ENCODE data around the gene LRRC51. TPM values are rescaled to one million over a fixed set of nuclear protein-coding genes. Genes with fewer than 3 reads are reported as not detected.

LRRC51 gene
- total RNA-seq, 1 experiment from 2014 or later = 13.4 TPM

DNA sequence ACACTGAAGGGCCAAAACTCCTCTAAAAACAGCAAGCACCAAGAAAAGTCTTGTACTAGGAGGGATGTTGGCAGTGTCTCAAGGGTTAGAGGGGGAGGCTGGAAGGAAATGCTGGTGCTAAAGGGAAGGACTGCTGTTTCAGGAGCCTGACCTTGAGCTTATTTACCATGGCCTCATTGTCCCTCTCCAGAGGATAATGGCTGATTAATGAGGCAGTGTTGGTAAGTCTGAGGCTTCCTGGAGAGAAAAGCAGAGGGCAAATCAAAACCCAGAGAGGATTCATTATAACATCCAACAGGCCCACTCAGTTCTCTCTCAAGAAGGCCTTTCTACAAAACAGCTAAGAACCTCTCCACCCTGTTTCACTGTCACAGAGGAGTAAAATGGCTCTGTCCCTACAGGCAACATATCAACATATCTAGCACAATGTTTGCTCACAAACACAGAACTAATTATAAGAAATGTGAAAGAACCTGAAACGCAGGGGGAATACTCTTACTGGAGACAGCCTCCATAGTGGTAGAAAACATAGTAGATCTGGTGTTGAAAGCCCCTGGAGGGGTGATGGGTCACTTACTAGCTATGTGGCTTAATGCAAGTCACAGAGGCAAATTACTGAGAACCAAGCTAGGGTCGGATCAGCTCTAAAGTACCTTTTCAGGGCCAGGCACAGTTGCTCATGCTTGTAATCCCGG is 31.7 kb upstream of the LRRC51 start:
- Histone ChIP-seq H3K36me3 (ENCODE audit: control insufficient read depth, insufficient read depth, low read length) (peaks cover 3% of the 10 kb centered on the region; the same call in 1 of the 2 replicates), H3K9me3 (ENCODE audit: control insufficient read depth, insufficient read depth, low read depth, low read length) (no peaks in the 10 kb centered on the region), H3K27ac (ENCODE audit: low read length) (no peak overlapping the region), H3K4me1 (ENCODE audit: control insufficient read depth, insufficient read depth, low read length) (no peaks in the 10 kb centered on the region), H3K4me3 (ENCODE audit: low read depth in 2 of 2, low read length in 2 of 2) (no peak overlapping the region), H3K27me3 (ENCODE audit: control insufficient read depth, insufficient read depth, low read length) (no peaks in the 10 kb centered on the region)
- intact Hi-C loops (cut with micrococcal nuclease; ENCODE audit: unreplicated experiment) (no loop called here), in situ Hi-C loops (cut with HindIII; ENCODE audit: low pct_unique_long_range_greater_than_20kb, low sequenced_read_pairs) (no loop called here)
- TF ChIP-seq, protein P1, sequence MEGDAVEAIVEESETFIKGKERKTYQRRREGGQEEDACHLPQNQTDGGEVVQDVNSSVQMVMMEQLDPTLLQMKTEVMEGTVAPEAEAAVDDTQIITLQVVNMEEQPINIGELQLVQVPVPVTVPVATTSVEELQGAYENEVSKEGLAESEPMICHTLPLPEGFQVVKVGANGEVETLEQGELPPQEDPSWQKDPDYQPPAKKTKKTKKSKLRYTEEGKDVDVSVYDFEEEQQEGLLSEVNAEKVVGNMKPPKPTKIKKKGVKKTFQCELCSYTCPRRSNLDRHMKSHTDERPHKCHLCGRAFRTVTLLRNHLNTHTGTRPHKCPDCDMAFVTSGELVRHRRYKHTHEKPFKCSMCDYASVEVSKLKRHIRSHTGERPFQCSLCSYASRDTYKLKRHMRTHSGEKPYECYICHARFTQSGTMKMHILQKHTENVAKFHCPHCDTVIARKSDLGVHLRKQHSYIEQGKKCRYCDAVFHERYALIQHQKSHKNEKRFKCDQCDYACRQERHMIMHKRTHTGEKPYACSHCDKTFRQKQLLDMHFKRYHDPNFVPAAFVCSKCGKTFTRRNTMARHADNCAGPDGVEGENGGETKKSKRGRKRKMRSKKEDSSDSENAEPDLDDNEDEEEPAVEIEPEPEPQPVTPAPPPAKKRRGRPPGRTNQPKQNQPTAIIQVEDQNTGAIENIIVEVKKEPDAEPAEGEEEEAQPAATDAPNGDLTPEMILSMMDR (IDR thresholded peaks at IDR 0.05) = no peak
- TF ChIP-seq, protein P2, sequence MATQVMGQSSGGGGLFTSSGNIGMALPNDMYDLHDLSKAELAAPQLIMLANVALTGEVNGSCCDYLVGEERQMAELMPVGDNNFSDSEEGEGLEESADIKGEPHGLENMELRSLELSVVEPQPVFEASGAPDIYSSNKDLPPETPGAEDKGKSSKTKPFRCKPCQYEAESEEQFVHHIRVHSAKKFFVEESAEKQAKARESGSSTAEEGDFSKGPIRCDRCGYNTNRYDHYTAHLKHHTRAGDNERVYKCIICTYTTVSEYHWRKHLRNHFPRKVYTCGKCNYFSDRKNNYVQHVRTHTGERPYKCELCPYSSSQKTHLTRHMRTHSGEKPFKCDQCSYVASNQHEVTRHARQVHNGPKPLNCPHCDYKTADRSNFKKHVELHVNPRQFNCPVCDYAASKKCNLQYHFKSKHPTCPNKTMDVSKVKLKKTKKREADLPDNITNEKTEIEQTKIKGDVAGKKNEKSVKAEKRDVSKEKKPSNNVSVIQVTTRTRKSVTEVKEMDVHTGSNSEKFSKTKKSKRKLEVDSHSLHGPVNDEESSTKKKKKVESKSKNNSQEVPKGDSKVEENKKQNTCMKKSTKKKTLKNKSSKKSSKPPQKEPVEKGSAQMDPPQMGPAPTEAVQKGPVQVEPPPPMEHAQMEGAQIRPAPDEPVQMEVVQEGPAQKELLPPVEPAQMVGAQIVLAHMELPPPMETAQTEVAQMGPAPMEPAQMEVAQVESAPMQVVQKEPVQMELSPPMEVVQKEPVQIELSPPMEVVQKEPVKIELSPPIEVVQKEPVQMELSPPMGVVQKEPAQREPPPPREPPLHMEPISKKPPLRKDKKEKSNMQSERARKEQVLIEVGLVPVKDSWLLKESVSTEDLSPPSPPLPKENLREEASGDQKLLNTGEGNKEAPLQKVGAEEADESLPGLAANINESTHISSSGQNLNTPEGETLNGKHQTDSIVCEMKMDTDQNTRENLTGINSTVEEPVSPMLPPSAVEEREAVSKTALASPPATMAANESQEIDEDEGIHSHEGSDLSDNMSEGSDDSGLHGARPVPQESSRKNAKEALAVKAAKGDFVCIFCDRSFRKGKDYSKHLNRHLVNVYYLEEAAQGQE (IDR thresholded peaks at IDR 0.05; ENCODE audit: insufficient read depth in 1 of 2, low read depth in 2 of 2, low read length in 1 of 2) = no peak
- no peak for TF ChIP-seq TCF7L2 (IDR thresholded peaks at IDR 0.05; ENCODE audit: low read depth, low read length)
- no peak for TF ChIP-seq SIN3A (IDR thresholded peaks at IDR 0.05; ENCODE audit: borderline replicate concordance, insufficient read depth, low read depth, low read length)
- TF ChIP-seq POLR2AphosphoS5 (IDR thresholded peaks at IDR 0.05; ENCODE audit: low read depth, low read length) = no peak
- no peak for ATAC-seq
- ChIA-PET CTCF (no interaction called here), POLR2A (interaction anchor here (1.3 kb wide), 1 partner anchor 10 kb away, joined by 6 read pairs; no protein-coding TSS in a partner anchor)
- DNase-seq (ENCODE audit: low read depth, low spot score) = no peak
- BruUV-seq (replicated peaks) = no TSS peak

DNA sequence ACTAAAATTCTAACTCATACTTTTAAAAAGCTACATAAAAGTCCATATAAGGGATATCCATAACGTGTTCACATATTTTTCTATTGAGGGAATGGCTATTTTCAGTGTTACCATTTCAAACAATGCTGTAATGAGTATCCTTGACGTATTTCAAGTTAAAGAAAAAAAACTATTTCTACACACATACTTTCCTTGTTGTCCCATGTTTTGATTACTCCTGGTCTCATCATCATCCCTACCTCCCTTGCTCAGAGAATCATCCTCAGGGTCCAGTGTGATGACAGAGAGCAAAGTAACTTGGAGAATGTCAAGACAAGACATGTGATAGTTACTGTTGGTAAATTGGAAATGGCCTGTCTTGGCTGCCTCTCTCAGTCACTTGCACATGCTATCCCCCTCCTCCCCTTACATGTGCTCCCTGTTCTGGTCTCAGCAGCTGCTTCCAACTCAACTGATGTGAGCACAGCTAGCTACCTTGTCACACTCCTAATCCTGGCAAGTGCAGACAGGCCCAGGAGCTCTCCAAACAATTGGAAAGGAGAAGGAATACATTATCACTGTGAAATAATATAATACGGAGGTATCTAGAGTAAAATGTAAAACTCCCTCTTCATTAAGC is 22.1 kb upstream of the LRRC51 start:
- intact Hi-C loops (cut with micrococcal nuclease; ENCODE audit: unreplicated experiment) = no loop called here
- TF ChIP-seq, protein P2 (IDR thresholded peaks at IDR 0.05; ENCODE audit: insufficient read depth in 1 of 2, low read depth in 2 of 2, low read length in 1 of 2) = no peak
- TF ChIP-seq POLR2AphosphoS5 (IDR thresholded peaks at IDR 0.05; ENCODE audit: low read depth, low read length) (no peak), SIN3A (IDR thresholded peaks at IDR 0.05; ENCODE audit: borderline replicate concordance, insufficient read depth, low read depth, low read length) (no peak), TCF7L2 (IDR thresholded peaks at IDR 0.05; ENCODE audit: low read depth, low read length) (no peak)
- TF ChIP-seq, protein P1 (IDR thresholded peaks at IDR 0.05) = no peak
- H3K4me1 ChIP-seq (ENCODE audit: control insufficient read depth, insufficient read depth, low read length) = no peaks in the 10 kb centered on the region
- no peaks in the 10 kb centered on the region for H3K9me3 ChIP-seq (ENCODE audit: control insufficient read depth, insufficient read depth, low read depth, low read length)
- in situ Hi-C loops (cut with HindIII; ENCODE audit: low pct_unique_long_range_greater_than_20kb, low sequenced_read_pairs) = no loop called here
- H3K27ac ChIP-seq (ENCODE audit: low read length) = no peak overlapping the region
- H3K4me3 ChIP-seq (ENCODE audit: low read depth in 2 of 2, low read length in 2 of 2) = no peak overlapping the region
- ATAC-seq (no peak), DNase-seq (ENCODE audit: low read depth, low spot score) (no peak)
- no peaks in the 10 kb centered on the region for H3K27me3 ChIP-seq (ENCODE audit: control insufficient read depth, insufficient read depth, low read length)
- POLR2A ChIA-PET = interaction anchor here (0.5 kb wide), 1 partner anchor 14 kb away, joined by 19 read pairs; no protein-coding TSS in a partner anchor
- CTCF ChIA-PET = interaction anchor here (1.0 kb wide), 1 partner anchor 373 kb away, joined by 3 read pairs; no protein-coding TSS in a partner anchor
- no TSS peak for BruUV-seq (replicated peaks)
- H3K36me3 ChIP-seq (ENCODE audit: control insufficient read depth, insufficient read depth, low read length) = no peaks in the 10 kb centered on the region
